HG02623 (cell line): Measurements from ENCODE around the gene RPP21.

Source experiments
- ATAC-seq: cut with Tn5 transposase; IDR thresholded peaks from one replicate; pipeline ENCODE4 v1.9.1; 2021; ENCODE audit warnings: moderate library complexity; ENCODE audit not compliant: unreplicated experiment

Gene RPP21

GRCh38 chr6:30344868-30345671 lies at the start of gene RPP21:
TSS of gene RPP21 (plus strand) at chr6:30345156. CDS start at chr6:30345172, 16 bp downstream.
- ATAC-seq, result peak; percentile 85

GRCh38 chr6:30295837-30296236 lies 49.1 kb upstream of the RPP21 start:
- ATAC-seq, result no peak

- ATAC-seq, result no peak
Observed at GRCh38 chr6:30304002-30304401, 41.0 kb upstream of the RPP21 start.

GRCh38 chr6:30311101-30311500 lies 33.9 kb upstream of the RPP21 start:
- no peak for ATAC-seq

GRCh38 chr6:30311671-30312070 lies 33.3 kb upstream of the RPP21 start:
- ATAC-seq, result no peak

- ATAC-seq, result no peak
Observed at GRCh38 chr6:30312266-30312665, 32.7 kb upstream of the RPP21 start.

GRCh38 chr6:30312676-30313321 lies 32.2 kb upstream of the RPP21 start:
- no peak for ATAC-seq

- ATAC-seq, result no peak
Observed at GRCh38 chr6:30315156-30315555, 29.8 kb upstream of the RPP21 start.

GRCh38 chr6:30317913-30318589 lies 26.9 kb upstream of the RPP21 start:
- ATAC-seq, result no peak

- ATAC-seq, result no peak
Observed at GRCh38 chr6:30319146-30319835, 25.7 kb upstream of the RPP21 start.

GRCh38 chr6:30321692-30322388 lies 23.1 kb upstream of the RPP21 start:
- ATAC-seq, result no peak

GRCh38 chr6:30322527-30323501 lies 22.1 kb upstream of the RPP21 start:
- no peak for ATAC-seq

GRCh38 chr6:30323806-30324205 lies 21.1 kb upstream of the RPP21 start:
- ATAC-seq, result no peak

GRCh38 chr6:30325150-30325872 lies 19.6 kb upstream of the RPP21 start:
- peak; percentile 32 for ATAC-seq

- ATAC-seq, result peak; percentile 30
Observed at GRCh38 chr6:30325873-30326525, 19.0 kb upstream of the RPP21 start.

GRCh38 chr6:30326526-30327231 lies 18.3 kb upstream of the RPP21 start, which contains the start of gene TRIM39:
TSS of gene TRIM39 (plus strand) at chr6:30326927. CDS start at chr6:30329318, 2,391 bp downstream.
- ATAC-seq, result peak; percentile 63

GRCh38 chr6:30327232-30327746 lies 17.7 kb upstream of the RPP21 start:
- ATAC-seq, result no peak
